ENCODE results near the gene CTPS2. TPM values are rescaled to one million over a fixed set of nuclear protein-coding genes. Genes with fewer than 3 reads are reported as not detected.
A peak's percentile ranks its signal among the peaks of the same experiment; 100 is the strongest.

The CTPS2 gene
- polyA plus RNA-seq, 1 of the 3 experiments (the other 2 are of a cell fraction) = 6.1 TPM

DNA sequence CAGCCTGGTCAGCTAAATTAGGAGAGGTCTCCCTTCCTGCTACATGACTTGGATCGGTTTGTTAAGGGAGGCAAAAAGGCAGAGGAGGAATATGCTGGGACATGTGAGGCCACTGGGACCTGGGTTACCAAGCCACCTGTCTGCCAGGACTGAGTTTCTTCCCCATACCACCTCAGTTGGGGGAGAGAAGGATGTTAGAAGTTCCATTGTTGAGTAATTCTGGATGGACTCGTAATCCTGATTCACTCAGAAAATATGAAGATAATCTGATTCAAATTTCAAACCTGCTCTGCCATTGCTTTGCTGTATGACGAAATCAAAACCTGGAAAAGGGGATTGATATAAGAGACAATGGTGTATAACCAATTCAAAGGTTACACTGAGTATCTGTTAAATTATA, 159.9 kb downstream of the CTPS2 start:
- CTCF ChIA-PET = no interaction called here

DNA sequence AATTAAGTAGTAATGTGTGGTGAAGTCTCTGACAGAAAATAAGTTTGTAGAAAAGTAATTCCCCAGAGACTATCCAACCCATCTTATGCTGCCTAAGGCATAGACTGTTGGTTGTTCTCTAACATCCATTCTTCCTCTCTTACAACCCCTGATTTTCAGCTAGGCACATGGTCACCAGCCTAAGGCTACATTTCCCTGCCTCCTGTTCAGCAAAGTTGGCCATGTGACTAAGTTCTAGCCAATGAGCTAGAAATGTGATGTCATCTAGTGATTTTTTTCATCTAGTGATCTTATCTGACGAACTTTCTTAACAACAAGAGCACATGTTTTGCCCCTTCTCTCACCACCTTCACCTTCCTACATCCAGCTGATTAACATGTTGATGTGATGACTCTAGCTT, 164.8 kb downstream of the CTPS2 start:
- POLR2A ChIA-PET = no interaction called here
- no peak overlapping the region for H3K27ac ChIP-seq (ENCODE audit: low read depth in 2 of 2, low read length in 1 of 2)
- H3K4me2 ChIP-seq = no peak overlapping the region
- H2AFZ ChIP-seq (ENCODE audit: low read depth) = no peak overlapping the region
- no peaks in the 10 kb centered on the region for H3K27me3 ChIP-seq (ENCODE audit: insufficient read depth)
- CTCF ChIA-PET = no interaction called here
- TF ChIP-seq EZH2phosphoT487 (IDR thresholded peaks at IDR 0.05; ENCODE audit: borderline replicate concordance, low read depth) (no peak), TEAD4 (IDR thresholded peaks at IDR 0.05; ENCODE audit: borderline replicate concordance, insufficient read depth) (no peak)
- TF ChIP-seq, protein P1, sequence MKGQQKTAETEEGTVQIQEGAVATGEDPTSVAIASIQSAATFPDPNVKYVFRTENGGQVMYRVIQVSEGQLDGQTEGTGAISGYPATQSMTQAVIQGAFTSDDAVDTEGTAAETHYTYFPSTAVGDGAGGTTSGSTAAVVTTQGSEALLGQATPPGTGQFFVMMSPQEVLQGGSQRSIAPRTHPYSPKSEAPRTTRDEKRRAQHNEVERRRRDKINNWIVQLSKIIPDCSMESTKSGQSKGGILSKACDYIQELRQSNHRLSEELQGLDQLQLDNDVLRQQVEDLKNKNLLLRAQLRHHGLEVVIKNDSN (IDR thresholded peaks at IDR 0.05; ENCODE audit: borderline replicate concordance, low read depth) = peak; percentile 38; the same call in 1 of the 2 replicates
- no peak for DNase-seq
- H3K4me1 ChIP-seq (ENCODE audit: control insufficient read depth in 1 of 2, insufficient read depth in 2 of 2, low read depth in 1 of 2, low read length in 1 of 2) = peaks cover 0 to 3% of the 10 kb centered on the region in 2 experiments; a peak in 1 of 4 replicates
- H3K9me2 ChIP-seq = no peaks in the 10 kb centered on the region
- 61% methylated on average over 1 of the region's 1 CpG for WGBS (ENCODE audit: low lambda C conversion rate)
- H3K9me3 ChIP-seq = no peaks in the 10 kb centered on the region
- H3K79me2 ChIP-seq (ENCODE audit: insufficient read depth) = no peaks in the 10 kb centered on the region
- H3K36me3 ChIP-seq (replicated peaks in 1 of 2; ENCODE audit: control insufficient read depth in 1 of 2, insufficient read depth in 2 of 2, low read length in 1 of 2) = no peaks in the 10 kb centered on the region
- H3K9ac ChIP-seq = no peak overlapping the region
- no peaks in the 10 kb centered on the region for H4K20me1 ChIP-seq (ENCODE audit: insufficient read depth)
- peaks cover 10% of the 10 kb centered on the region for H3F3A ChIP-seq (replicated peaks; ENCODE audit: insufficient read depth)
- no peak overlapping the region for H3K4me3 ChIP-seq (ENCODE audit: low read depth in 2 of 2, low read length in 1 of 2)

More for the DNA sequence above, 159.9 kb downstream of the CTPS2 start:
- no peak for DNase-seq
- Histone ChIP-seq H3F3A (replicated peaks; ENCODE audit: insufficient read depth) (no peaks in the 10 kb centered on the region), H3K27ac (ENCODE audit: low read depth in 2 of 2, low read length in 1 of 2) (no peak overlapping the region), H3K9me2 (no peaks in the 10 kb centered on the region), H3K4me2 (no peak overlapping the region), H3K4me3 (ENCODE audit: low read depth in 2 of 2, low read length in 1 of 2) (no peak overlapping the region), H3K9ac (no peak overlapping the region), H2AFZ (ENCODE audit: low read depth) (no peak overlapping the region), H3K79me2 (ENCODE audit: insufficient read depth) (no peaks in the 10 kb centered on the region), H3K9me3 (no peaks in the 10 kb centered on the region; the same call in 1 of the 2 replicates), H3K27me3 (ENCODE audit: insufficient read depth) (no peaks in the 10 kb centered on the region), H4K20me1 (ENCODE audit: insufficient read depth) (no peaks in the 10 kb centered on the region), H3K36me3 (replicated peaks in 1 of 2; ENCODE audit: control insufficient read depth in 1 of 2, insufficient read depth in 2 of 2, low read length in 1 of 2) (no peaks in the 10 kb centered on the region), H3K4me1 (ENCODE audit: control insufficient read depth in 1 of 2, insufficient read depth in 2 of 2, low read depth in 1 of 2, low read length in 1 of 2) (no peaks in the 10 kb centered on the region)
- POLR2A ChIA-PET = no interaction called here
- TF ChIP-seq JUND (IDR thresholded peaks at IDR 0.05) (peak; percentile 47; the same call in 1 of the 2 replicates), TCF12 (IDR thresholded peaks at IDR 0.05) (peak; percentile 29; the same call in 1 of the 2 replicates)
- TF ChIP-seq, protein P2, sequence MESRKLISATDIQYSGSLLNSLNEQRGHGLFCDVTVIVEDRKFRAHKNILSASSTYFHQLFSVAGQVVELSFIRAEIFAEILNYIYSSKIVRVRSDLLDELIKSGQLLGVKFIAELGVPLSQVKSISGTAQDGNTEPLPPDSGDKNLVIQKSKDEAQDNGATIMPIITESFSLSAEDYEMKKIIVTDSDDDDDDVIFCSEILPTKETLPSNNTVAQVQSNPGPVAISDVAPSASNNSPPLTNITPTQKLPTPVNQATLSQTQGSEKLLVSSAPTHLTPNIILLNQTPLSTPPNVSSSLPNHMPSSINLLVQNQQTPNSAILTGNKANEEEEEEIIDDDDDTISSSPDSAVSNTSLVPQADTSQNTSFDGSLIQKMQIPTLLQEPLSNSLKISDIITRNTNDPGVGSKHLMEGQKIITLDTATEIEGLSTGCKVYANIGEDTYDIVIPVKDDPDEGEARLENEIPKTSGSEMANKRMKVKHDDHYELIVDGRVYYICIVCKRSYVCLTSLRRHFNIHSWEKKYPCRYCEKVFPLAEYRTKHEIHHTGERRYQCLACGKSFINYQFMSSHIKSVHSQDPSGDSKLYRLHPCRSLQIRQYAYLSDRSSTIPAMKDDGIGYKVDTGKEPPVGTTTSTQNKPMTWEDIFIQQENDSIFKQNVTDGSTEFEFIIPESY (IDR thresholded peaks at IDR 0.05; ENCODE audit: borderline replicate concordance, low read depth) = no peak
- 25% methylated on average over 3 of the region's 3 CpGs for WGBS (ENCODE audit: low lambda C conversion rate)

DNA sequence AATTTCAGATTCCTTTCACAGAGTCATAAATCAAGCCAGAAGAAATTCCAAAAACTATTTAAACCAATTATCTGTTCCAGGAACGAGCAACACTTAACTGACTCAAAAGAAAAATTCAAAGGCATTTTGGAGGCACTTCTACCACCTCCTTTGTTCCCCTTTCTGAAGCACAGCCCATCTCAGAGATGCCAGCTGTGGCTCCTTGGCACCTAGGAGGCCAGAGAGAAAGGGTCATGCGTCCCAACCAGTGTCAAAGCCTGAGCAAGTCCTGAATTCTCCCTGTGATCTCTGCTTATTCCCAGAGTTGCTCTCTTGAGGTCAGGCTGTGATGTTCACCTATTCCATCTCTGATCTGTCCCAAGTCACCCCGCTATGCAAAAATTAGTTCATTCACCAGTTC, 167.5 kb downstream of the CTPS2 start:
- H3K9me3 ChIP-seq = no peaks in the 10 kb centered on the region
- H3K27ac ChIP-seq (ENCODE audit: low read depth in 2 of 2, low read length in 1 of 2) = peak overlapping the region in 1 of 2 experiments; percentile 45; a peak in 1 of 4 replicates
- 31% methylated on average over 3 of the region's 3 CpGs for WGBS (ENCODE audit: low lambda C conversion rate)
- H3K4me3 ChIP-seq (ENCODE audit: low read depth in 2 of 2, low read length in 1 of 2) = no peak overlapping the region
- POLR2A ChIA-PET = no interaction called here
- no peak for DNase-seq
- H3K9ac ChIP-seq = no peak overlapping the region
- no peaks in the 10 kb centered on the region for H3K9me2 ChIP-seq
- H3K4me1 ChIP-seq (ENCODE audit: control insufficient read depth in 1 of 2, insufficient read depth in 2 of 2, low read depth in 1 of 2, low read length in 1 of 2) = peaks cover 0 to 3% of the 10 kb centered on the region in 2 experiments; a peak in 1 of 4 replicates
- H2AFZ ChIP-seq (ENCODE audit: low read depth) = no peak overlapping the region
- CTCF ChIA-PET = no interaction called here
- no peaks in the 10 kb centered on the region for H4K20me1 ChIP-seq (ENCODE audit: insufficient read depth)
- no peaks in the 10 kb centered on the region for H3K79me2 ChIP-seq (ENCODE audit: insufficient read depth)
- peaks cover 10% of the 10 kb centered on the region for H3F3A ChIP-seq (replicated peaks; ENCODE audit: insufficient read depth)
- no peaks in the 10 kb centered on the region for H3K27me3 ChIP-seq (ENCODE audit: insufficient read depth)
- H3K36me3 ChIP-seq (replicated peaks in 1 of 2; ENCODE audit: control insufficient read depth in 1 of 2, insufficient read depth in 2 of 2, low read length in 1 of 2) = no peaks in the 10 kb centered on the region
- H3K4me2 ChIP-seq = no peak overlapping the region
- no peak for TF ChIP-seq SIN3A (IDR thresholded peaks at IDR 0.05; ENCODE audit: borderline replicate concordance, low read depth, low read length)
- no peak for TF ChIP-seq GATA2 (CRISPR knock-in tag; IDR thresholded peaks at IDR 0.05)
- no peak for TF ChIP-seq FOXM1 (IDR thresholded peaks at IDR 0.05; ENCODE audit: low read depth)
- TF ChIP-seq NRF1 (IDR thresholded peaks at IDR 0.05; ENCODE audit: low read depth, low read length) = no peak
- TF ChIP-seq, protein P3, sequence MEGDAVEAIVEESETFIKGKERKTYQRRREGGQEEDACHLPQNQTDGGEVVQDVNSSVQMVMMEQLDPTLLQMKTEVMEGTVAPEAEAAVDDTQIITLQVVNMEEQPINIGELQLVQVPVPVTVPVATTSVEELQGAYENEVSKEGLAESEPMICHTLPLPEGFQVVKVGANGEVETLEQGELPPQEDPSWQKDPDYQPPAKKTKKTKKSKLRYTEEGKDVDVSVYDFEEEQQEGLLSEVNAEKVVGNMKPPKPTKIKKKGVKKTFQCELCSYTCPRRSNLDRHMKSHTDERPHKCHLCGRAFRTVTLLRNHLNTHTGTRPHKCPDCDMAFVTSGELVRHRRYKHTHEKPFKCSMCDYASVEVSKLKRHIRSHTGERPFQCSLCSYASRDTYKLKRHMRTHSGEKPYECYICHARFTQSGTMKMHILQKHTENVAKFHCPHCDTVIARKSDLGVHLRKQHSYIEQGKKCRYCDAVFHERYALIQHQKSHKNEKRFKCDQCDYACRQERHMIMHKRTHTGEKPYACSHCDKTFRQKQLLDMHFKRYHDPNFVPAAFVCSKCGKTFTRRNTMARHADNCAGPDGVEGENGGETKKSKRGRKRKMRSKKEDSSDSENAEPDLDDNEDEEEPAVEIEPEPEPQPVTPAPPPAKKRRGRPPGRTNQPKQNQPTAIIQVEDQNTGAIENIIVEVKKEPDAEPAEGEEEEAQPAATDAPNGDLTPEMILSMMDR (IDR thresholded peaks at IDR 0.05) = no peak
- TF ChIP-seq RAD21 (IDR thresholded peaks at IDR 0.05; ENCODE audit: low read length) = no peak
- no peak for TF ChIP-seq SMC3 (IDR thresholded peaks at IDR 0.05; ENCODE audit: low read depth, low read length)
- TF ChIP-seq, protein P4, sequence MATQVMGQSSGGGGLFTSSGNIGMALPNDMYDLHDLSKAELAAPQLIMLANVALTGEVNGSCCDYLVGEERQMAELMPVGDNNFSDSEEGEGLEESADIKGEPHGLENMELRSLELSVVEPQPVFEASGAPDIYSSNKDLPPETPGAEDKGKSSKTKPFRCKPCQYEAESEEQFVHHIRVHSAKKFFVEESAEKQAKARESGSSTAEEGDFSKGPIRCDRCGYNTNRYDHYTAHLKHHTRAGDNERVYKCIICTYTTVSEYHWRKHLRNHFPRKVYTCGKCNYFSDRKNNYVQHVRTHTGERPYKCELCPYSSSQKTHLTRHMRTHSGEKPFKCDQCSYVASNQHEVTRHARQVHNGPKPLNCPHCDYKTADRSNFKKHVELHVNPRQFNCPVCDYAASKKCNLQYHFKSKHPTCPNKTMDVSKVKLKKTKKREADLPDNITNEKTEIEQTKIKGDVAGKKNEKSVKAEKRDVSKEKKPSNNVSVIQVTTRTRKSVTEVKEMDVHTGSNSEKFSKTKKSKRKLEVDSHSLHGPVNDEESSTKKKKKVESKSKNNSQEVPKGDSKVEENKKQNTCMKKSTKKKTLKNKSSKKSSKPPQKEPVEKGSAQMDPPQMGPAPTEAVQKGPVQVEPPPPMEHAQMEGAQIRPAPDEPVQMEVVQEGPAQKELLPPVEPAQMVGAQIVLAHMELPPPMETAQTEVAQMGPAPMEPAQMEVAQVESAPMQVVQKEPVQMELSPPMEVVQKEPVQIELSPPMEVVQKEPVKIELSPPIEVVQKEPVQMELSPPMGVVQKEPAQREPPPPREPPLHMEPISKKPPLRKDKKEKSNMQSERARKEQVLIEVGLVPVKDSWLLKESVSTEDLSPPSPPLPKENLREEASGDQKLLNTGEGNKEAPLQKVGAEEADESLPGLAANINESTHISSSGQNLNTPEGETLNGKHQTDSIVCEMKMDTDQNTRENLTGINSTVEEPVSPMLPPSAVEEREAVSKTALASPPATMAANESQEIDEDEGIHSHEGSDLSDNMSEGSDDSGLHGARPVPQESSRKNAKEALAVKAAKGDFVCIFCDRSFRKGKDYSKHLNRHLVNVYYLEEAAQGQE (IDR thresholded peaks at IDR 0.05; ENCODE audit: low read depth, low read length) = no peak

All from SK-N-SH (cell line).